Measurements from ENCODE around the gene ITPR1.

ITPR1 gene

DNA sequence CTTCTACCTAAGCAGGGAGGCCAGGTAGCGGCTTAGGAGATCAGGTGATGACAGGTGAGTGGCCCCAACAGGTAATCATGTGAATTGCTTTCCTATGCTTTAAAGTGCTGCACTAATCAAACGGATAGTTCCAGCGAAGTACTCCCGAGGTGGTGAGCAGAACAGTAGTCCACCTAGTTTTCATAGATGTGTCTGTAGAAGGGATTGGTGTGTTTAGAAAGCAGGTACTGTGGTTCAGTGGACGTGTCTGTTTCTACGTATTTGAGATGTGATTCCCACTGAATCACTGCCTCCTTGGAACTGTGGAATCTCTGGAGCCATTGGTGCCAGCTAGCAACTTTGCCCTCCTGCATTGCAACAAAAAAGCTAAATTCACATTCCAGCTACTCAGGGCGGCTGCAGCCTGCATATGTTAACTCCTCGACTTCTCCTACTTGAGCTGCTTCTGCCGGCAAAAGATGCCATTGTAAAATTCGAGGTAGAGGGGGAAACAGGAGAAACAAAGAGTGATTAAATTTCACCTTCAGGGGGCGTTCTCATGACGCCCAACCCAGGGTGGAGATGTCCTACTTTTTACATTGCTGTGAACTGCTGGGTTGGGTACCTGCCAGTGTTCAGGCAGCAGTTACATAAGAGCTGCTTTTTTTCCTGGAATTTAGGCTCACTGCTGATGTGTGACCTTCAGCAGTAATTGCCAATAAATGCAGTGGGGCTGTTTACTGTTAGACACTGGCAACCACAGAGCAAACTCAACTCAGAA is 227.3 kb downstream of the ITPR1 start:
- no peak for DNase-seq (ENCODE audit: low read depth)

- DNase-seq (ENCODE audit: low read depth): no peak
These were observed 228.4 kb downstream of the ITPR1 start for GRCh38 chr3:4721511-4721911.

DNA sequence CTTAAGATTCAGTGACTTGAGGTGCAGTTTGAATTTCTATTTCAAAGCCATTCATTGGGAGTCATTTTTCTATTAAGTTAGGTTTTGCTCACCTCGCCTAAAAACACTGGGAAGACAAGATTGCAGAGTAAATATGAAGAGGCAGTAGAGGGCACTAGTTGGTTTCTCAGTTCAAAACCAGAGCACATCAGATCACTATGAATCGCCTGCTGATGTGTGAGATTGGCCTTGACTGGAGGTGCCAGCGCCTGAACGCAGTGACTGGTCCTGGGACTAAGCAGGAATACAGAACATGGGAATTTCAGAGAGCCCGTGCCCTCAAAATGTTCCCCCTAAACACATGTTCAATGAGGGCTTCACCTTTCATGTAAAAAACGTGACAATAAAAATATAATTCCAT is 229.0 kb downstream of the ITPR1 start:
- no peak for DNase-seq (ENCODE audit: low read depth)

DNA sequence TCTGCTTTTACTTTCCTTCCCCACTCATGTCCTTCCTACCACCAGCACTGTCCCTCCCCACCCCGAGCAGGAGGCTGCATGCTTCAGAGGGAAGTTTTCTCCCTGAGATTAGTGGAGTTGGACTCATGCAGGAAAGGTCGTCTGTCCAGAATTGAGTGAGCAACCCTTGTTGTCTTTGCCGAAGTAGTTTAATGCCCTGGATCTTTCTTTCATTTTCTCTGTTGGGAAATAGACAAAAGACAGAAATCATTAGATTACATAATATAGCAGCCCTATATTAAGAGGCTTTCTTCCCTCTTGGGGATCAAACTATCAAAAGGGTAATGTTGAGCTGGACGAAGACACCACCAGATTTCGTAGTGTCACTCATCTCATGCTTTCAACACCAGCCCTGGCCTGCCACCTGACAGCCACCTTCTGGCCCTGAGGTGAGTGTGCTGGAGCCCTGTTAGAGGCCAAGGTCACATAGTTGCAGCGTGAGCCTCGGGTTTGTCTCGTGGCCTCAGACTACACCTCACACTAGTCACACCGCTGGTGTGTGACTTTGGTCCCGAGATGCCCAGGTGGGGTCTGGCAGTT is 231.0 kb downstream of the ITPR1 start:
- DNase-seq (ENCODE audit: low read depth): no peak

GRCh38 chr3:4726549-4726948 is 233.4 kb downstream of the ITPR1 start:
- no peak for DNase-seq (ENCODE audit: low read depth)

DNA sequence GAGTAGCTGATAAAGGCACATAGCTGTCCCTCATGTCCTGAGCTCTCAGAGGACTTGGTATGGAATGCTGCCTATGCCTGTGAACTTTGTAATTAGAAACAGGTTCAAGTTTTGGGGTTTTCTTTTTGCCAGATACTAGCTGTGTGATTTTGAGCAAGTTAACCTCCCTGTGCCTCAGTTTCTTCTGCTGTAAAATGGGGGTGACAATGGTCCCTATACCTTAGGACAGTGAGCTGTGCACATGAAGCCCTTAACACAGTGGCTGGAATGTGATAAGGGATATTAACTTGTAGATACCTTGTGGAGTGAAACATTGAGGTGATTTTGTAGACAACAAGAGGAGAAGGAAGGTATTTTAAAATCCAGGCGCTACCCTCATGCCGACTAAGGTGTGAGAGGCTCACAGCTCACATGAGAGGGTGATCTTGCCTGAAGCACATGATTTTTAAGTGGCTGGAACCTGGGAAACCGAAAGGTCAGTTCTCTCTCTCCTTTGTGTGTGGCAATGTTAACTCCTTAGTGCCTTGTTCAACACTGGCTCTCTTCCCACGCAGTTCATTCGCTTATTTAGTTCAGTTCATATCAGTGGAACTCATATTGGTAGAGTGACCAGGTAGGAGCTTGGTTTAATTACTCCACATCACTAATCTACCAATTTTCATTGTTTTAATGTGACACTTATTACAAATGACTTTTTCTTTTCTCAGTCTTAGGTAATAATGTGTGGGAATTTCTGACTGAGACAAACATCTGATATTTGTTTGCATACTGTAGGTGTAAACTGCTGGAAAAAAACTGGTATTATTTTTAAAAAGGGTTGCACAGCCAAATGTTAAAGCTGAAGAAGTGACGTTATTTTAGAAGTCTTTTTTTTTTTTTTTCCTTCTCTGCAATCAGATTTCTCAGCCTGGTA is 236.2 kb downstream of the ITPR1 start:
- DNase-seq (ENCODE audit: low read depth): no peak

GRCh38 chr3:4730719-4731118 is 237.6 kb downstream of the ITPR1 start:
- no peak for DNase-seq (ENCODE audit: low read depth)

DNA sequence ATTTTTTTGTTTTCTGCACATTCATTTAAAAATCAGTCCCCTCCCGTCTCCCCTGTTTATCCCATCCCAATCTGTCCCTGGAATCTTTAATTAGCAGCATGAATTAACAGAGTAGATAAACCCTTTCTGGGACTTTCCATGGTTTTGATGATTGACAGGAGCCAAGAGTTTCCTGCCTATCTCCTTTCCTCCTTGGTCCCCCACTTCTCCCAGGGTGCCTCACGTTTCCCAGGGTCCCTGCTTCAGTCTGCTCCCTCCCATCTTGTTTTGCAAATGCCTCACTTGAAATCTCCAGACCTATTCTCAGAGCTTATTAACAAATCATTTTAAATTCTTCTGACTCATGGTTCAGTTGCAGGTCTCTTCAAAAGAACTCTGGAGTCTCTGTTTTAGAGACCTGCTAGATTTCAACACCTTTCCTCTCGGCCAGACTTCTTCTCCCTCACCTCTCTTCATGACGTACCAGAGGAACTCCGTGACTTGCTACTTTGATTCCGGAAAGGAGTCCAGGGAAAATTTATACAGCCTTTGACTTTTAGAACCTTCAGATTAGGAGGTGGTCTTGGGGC is 238.5 kb downstream of the ITPR1 start:
- DNase-seq (ENCODE audit: low read depth): no peak

GRCh38 chr3:4732925-4733324 is 239.8 kb downstream of the ITPR1 start:
- no peak for DNase-seq (ENCODE audit: low read depth)

DNA sequence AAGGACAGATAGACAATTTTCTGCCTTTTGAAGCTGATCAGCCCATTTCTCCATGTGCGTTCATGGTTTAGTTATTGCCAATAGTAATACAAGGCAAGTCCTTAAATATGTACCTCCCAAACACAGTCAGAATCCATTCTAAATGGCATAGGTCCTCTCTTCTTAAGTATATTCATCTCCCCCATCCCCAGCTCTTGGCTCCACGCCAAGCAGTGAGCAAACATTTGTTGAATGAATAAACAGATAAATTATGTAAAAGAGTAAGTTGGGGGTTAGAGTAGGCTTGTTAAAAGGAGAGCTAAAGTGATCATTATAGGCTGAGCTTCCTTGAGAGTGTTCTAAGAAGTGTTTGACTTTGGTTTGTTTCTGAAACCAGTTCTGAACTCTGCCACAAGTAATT is 241.3 kb downstream of the ITPR1 start:
- no peak for DNase-seq (ENCODE audit: low read depth)

DNA sequence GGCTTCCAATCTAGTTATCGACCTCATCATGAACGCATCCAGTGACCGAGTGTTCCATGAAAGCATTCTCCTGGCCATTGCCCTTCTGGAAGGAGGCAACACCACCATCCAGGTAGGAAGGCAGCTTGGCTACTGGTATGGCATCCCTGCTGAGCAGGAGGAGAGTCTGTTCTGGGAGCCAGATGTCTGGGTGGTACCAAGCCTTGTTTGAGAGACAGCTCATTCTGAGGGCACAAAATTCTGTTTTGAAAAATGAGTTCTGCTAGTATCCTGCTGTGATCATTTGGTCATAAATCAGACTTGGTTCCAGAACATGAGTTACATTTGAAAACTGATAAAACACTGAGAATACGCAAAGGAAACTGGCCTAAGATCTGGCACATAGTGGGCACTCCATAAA is 242.1 kb downstream of the ITPR1 start:
- DNase-seq (ENCODE audit: low read depth): no peak

- DNase-seq (ENCODE audit: low read depth): no peak
These were observed 243.2 kb downstream of the ITPR1 start for GRCh38 chr3:4736284-4736861.

GRCh38 chr3:4738737-4739274 is 245.7 kb downstream of the ITPR1 start:
- DNase-seq (ENCODE audit: low read depth): no peak

DNA sequence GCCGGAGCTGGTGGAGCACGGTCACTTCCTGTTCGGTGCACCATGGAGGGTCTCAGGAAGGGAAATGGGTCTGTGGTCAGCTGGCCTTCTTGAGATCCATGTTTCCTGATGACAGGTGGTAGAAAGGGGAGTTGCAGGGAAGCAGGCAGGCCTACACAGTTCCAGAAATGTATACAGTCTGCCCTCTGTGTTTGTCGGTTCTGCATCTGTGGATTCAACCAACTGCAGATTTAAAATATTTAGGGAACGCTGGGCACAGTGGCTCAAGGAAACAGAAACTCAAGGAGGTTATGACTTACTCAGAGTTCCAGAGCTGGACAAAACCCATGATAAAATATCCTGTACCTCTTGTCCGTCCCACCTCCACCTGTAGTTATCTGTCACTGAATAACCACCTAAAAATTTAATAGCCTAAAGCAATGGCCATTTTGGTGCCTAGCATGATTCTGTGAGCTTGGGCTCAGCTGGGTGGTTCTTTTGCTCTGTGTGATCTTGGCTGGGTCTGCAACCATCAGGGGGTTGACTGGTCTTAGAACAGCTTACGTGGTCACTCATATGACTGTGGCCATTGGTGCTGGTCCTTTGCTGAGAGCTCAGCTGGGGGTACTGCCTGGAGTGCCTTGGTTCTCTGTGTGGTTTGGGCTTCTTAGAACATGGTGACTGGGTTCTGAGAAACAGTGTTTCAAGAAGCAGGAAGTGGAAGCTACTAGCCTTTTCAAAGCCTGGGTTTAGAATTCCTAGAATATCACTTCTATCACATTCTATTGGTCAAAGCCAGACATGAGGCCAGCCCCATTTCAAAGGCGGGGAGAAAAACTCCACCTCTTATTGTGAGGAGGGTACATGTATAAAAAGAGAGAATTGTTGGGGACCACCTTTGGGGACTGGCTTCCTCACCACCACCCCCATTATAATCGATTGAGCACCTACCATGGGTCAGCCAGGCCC is 246.4 kb downstream of the ITPR1 start:
- DNase-seq (ENCODE audit: low read depth): no peak

DNA sequence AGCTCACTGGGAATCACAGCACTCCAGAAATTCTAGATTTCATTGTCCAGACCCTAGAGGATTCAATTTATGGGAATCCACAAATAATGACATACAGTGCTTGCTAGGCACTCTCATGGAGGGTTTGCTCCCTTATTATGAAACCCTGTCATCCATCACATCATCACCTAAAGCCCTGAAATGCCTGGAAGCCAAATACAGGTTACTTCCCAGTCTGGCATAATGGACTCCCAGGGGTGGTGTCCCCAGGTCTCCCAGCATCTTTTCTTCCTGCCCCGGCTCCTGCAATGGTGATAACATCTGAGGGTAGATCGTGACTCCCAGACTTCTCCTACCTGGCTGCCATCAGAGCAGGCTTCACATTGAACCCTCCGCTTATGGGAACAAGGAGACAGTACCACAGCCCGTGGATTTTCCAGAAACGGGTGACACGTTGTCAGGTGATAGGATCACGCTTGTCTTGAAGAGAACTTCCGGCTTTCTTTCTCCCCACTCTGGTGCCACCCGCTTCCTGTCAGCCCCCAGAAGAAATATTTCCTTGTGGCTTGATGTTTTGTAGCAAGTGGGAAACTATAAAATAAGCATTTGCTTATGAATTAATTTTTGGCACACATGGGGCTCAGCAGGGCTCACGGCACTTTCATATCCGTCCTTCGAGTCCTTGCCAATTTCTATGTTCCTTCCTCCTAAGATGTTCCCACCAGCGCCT is 247.4 kb downstream of the ITPR1 start:
- no peak for DNase-seq (ENCODE audit: low read depth)

GRCh38 chr3:4741106-4741403 is 247.9 kb downstream of the ITPR1 start:
- DNase-seq (ENCODE audit: low read depth): no peak

GRCh38 chr3:4741404-4742307 is 248.5 kb downstream of the ITPR1 start:
- no peak for DNase-seq (ENCODE audit: low read depth)

DNA sequence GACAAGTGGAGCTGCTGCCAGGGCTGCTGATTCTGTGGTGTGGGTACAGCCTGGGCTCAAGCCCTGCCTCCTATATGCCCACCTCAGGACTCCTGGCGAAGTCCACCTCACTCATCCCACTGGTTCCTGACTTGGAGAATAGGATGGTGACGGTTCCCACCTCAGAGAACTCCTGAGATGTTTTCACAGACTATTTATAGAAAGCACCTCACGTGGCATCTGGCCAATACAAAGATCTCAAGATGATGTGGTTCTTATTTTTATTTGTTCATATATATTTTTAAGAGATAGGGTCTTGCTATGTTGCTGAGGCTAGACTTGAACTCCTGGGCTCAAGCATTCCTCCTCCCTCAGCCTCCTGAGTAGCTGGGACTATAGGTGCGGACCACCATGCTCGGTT is 249.2 kb downstream of the ITPR1 start:
- no peak for DNase-seq (ENCODE audit: low read depth)

DNA sequence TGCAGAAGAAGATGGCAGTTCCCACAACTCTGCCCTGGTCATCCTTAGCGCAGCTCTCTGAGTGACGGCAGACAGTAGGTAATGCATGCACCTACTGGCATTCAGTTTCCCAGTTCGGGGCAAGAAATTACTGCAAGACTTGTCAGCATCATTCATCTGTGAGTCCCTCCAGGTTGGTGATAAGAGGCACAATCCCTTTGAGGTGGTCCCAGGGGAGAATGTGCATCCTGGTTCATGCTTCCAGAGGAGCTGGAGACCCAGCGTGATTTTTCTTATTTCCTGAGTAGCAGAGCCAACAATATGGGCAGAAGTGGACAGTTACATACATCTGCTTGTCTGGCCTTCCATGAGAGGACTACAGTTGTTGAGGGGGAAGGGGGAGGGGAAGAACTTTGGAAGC is 250.2 kb downstream of the ITPR1 start:
- DNase-seq (ENCODE audit: low read depth): no peak

Data from HS-27A (cell line).